ENCODE measurements around the gene ROCK2. TPM values are rescaled to one million over a fixed set of nuclear protein-coding genes. Genes with fewer than 3 reads are reported as not detected.

The ROCK2 gene
- total RNA-seq, 1 experiment from 2014 or later = 38.0 TPM

DNA sequence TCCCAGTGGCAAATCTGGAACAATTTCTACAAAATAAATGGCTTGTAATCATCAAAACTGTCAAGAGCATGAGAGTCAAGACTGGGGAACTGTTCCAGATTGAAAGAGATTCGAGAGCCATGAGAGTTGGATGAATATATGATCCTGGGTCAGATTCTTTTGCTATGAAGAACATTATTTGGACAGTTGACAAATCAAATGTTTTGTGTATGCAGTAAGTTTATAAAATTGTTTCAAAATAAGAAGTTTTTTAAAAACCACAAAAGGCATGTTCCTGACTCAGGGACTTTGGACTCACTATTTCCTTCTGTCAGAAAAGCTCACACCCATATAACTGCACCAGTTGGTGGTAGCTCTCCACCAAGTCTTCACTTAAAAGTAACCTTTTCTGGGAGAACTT, 38.5 kb downstream of the ROCK2 start:
- no peaks in the 10 kb centered on the region for H3K9me2 ChIP-seq (ENCODE audit: insufficient read depth)
- no peak overlapping the region for H2AFZ ChIP-seq
- no peaks in the 10 kb centered on the region for H3K4me1 ChIP-seq (replicated peaks; ENCODE audit: insufficient read depth)
- H3K36me3 ChIP-seq (ENCODE audit: low read depth) = no peaks in the 10 kb centered on the region
- H3K27me3 ChIP-seq (ENCODE audit: insufficient read depth, low read depth) = no peaks in the 10 kb centered on the region
- no TSS peak for BruUV-seq (replicated peaks)
- POLR2A ChIA-PET (ENCODE audit: unreplicated experiment) = no interaction called here
- no peak for DNase-seq
- no peak overlapping the region for H3K4me2 ChIP-seq
- CTCF ChIA-PET = no interaction called here
- peaks cover 20% of the 10 kb centered on the region for H4K20me1 ChIP-seq (ENCODE audit: insufficient read depth)
- H3K9me3 ChIP-seq (ENCODE audit: insufficient read depth, low read depth) = no peaks in the 10 kb centered on the region
- H3K4me3 ChIP-seq = no peak overlapping the region
- H3F3A ChIP-seq (ENCODE audit: insufficient read depth, low read depth) = 0 out of 2 replicates have a peak, but pooled peaks cover 11% of the 10 kb centered on the region
- intact Hi-C loops (cut with micrococcal nuclease; ENCODE audit: unreplicated experiment) = no loop called here
- no peak overlapping the region for H3K27ac ChIP-seq
- no peak for TF ChIP-seq EZH2 (IDR thresholded peaks at IDR 0.05; ENCODE audit: low read depth)
- TF ChIP-seq, protein P1, sequence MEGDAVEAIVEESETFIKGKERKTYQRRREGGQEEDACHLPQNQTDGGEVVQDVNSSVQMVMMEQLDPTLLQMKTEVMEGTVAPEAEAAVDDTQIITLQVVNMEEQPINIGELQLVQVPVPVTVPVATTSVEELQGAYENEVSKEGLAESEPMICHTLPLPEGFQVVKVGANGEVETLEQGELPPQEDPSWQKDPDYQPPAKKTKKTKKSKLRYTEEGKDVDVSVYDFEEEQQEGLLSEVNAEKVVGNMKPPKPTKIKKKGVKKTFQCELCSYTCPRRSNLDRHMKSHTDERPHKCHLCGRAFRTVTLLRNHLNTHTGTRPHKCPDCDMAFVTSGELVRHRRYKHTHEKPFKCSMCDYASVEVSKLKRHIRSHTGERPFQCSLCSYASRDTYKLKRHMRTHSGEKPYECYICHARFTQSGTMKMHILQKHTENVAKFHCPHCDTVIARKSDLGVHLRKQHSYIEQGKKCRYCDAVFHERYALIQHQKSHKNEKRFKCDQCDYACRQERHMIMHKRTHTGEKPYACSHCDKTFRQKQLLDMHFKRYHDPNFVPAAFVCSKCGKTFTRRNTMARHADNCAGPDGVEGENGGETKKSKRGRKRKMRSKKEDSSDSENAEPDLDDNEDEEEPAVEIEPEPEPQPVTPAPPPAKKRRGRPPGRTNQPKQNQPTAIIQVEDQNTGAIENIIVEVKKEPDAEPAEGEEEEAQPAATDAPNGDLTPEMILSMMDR (conservative IDR thresholded peaks at IDR 0.05) = no peak
- H3K79me2 ChIP-seq (ENCODE audit: low read depth) = peaks cover 94% of the 10 kb centered on the region

DNA sequence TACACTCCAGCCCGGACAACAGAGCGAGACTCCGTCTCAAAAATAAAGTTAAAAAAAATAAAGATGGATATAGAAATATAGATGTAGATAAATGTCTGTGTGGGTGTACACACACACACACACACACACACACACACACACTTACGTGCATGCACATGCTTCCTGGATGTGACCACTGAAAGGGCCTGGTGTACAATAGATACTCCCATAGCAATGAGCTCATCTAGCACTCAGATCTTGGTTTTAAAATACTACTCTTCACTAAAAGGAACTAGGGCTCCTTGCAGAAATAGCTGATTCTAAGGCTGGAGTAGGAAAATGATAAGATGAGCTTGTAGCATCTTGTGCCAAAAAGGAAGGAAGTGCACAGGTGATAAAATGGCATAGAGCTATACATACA, 39.1 kb downstream of the ROCK2 start:
- H3K27me3 ChIP-seq (ENCODE audit: insufficient read depth, low read depth) = no peaks in the 10 kb centered on the region
- H3K79me2 ChIP-seq (ENCODE audit: low read depth) = peaks cover 93% of the 10 kb centered on the region
- H3K4me2 ChIP-seq = no peak overlapping the region
- TF ChIP-seq, protein P1 (conservative IDR thresholded peaks at IDR 0.05) = no peak
- TF ChIP-seq EZH2 (IDR thresholded peaks at IDR 0.05; ENCODE audit: low read depth) = no peak
- intact Hi-C loops (cut with micrococcal nuclease; ENCODE audit: unreplicated experiment) = no loop called here
- H3K9me3 ChIP-seq (ENCODE audit: insufficient read depth, low read depth) = no peaks in the 10 kb centered on the region
- no peaks in the 10 kb centered on the region for H3K36me3 ChIP-seq (ENCODE audit: low read depth)
- DNase-seq = no peak
- BruUV-seq (replicated peaks) = no TSS peak
- no peak overlapping the region for H2AFZ ChIP-seq
- no peaks in the 10 kb centered on the region for H3K9me2 ChIP-seq (ENCODE audit: insufficient read depth)
- H3K27ac ChIP-seq = no peak overlapping the region
- ChIA-PET CTCF (no interaction called here), POLR2A (ENCODE audit: unreplicated experiment) (no interaction called here)
- H4K20me1 ChIP-seq (ENCODE audit: insufficient read depth) = peaks cover 16% of the 10 kb centered on the region
- no peaks in the 10 kb centered on the region for H3K4me1 ChIP-seq (replicated peaks; ENCODE audit: insufficient read depth)
- H3F3A ChIP-seq (ENCODE audit: insufficient read depth, low read depth) = 0 out of 2 replicates have a peak, but pooled peaks cover 9% of the 10 kb centered on the region
- H3K4me3 ChIP-seq = no peak overlapping the region

DNA sequence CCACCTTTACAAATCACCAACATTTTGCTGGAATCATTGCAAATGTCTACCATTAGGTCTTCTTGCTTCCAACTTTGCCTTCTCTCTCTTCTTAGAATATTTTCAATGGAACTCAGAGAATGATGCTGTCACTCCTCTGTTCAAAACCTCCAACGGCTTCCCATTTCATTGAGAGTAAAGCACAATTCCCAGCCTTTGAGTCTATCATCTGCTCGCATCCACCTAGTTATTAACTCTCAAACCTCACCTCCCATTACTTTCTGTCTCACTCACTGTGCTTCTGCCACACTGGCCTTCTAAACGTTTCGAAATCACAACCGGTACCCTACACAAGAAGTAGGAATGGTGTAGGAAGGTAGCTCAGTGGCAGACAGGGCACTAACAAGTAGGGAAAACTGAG, 40.0 kb downstream of the ROCK2 start:
- no peaks in the 10 kb centered on the region for H3K4me1 ChIP-seq (replicated peaks; ENCODE audit: insufficient read depth)
- intact Hi-C loops (cut with micrococcal nuclease; ENCODE audit: unreplicated experiment) = no loop called here
- H3K27ac ChIP-seq = no peak overlapping the region
- no peak overlapping the region for H3K4me3 ChIP-seq
- peaks cover 17% of the 10 kb centered on the region for H4K20me1 ChIP-seq (ENCODE audit: insufficient read depth)
- no peaks in the 10 kb centered on the region for H3K9me3 ChIP-seq (ENCODE audit: insufficient read depth, low read depth)
- H2AFZ ChIP-seq = no peak overlapping the region
- H3K27me3 ChIP-seq (ENCODE audit: insufficient read depth, low read depth) = no peaks in the 10 kb centered on the region
- CTCF ChIA-PET = no interaction called here
- 0 out of 2 replicates have a peak, but pooled peaks cover 6% of the 10 kb centered on the region for H3F3A ChIP-seq (ENCODE audit: insufficient read depth, low read depth)
- TF ChIP-seq EZH2 (IDR thresholded peaks at IDR 0.05; ENCODE audit: low read depth) = no peak
- TF ChIP-seq, protein P1 (conservative IDR thresholded peaks at IDR 0.05) = no peak
- no peak for DNase-seq
- H3K79me2 ChIP-seq (ENCODE audit: low read depth) = peaks cover 93% of the 10 kb centered on the region
- no peak overlapping the region for H3K4me2 ChIP-seq
- H3K9me2 ChIP-seq (ENCODE audit: insufficient read depth) = no peaks in the 10 kb centered on the region
- no TSS peak for BruUV-seq (replicated peaks)
- POLR2A ChIA-PET (ENCODE audit: unreplicated experiment) = no interaction called here
- no peaks in the 10 kb centered on the region for H3K36me3 ChIP-seq (ENCODE audit: low read depth)

All from PC-9 (cell line).